Calu3 (cell line): ENCODE results near the gene IRX3. TPM values are rescaled to one million over a fixed set of nuclear protein-coding genes. Genes with fewer than 3 reads are reported as not detected.

ENCODE experiments used
- BruUV-seq: library from RNA; stranded (reverse); fragments of 400-500 nt; replicated peaks from 2 replicates; lab custom pipeline; 2021; lab: Mats Ljungman, UMichigan
- CTCF ChIA-PET: fragments of 300-600 bp; sonication (Branson Sonifier 250); formaldehyde crosslinking; loops from one replicate; lab custom pipeline; 2022; ENCODE audit warnings: antibody characterized with exemption; lab: Charles Lee
- DNase-seq: peaks from one replicate; pipeline ENCODE4 v3.0.0; 2022
- H3K27ac Mint-ChIP-seq: one replicate; pipeline ENCODE4 v1.8.0; 2022; ENCODE audit warnings: mixed read lengths; ENCODE audit not compliant: unreplicated experiment
- H3K27me3 Mint-ChIP-seq: one replicate; pipeline ENCODE4 v1.8.0; 2022; ENCODE audit warnings: mixed read lengths; ENCODE audit not compliant: unreplicated experiment
- H3K36me3 Mint-ChIP-seq: one replicate; pipeline ENCODE4 v1.8.0; 2022; ENCODE audit warnings: mild to moderate bottlenecking, moderate library complexity, mixed read lengths; ENCODE audit not compliant: insufficient read depth, unreplicated experiment
- H3K4me1 Mint-ChIP-seq: one replicate; pipeline ENCODE4 v1.8.0; 2022; ENCODE audit warnings: mild to moderate bottlenecking, low read depth, mixed read lengths; ENCODE audit not compliant: unreplicated experiment
- H3K4me3 Mint-ChIP-seq: one replicate; pipeline ENCODE4 v1.8.0; 2022; ENCODE audit warnings: mild to moderate bottlenecking, low read depth, moderate library complexity, mixed read lengths; ENCODE audit not compliant: unreplicated experiment
- H3K9me3 Mint-ChIP-seq: one replicate; pipeline ENCODE4 v1.8.0; 2022; ENCODE audit warnings: low read depth, mixed read lengths; ENCODE audit not compliant: unreplicated experiment
- intact Hi-C: fragments of 100-400 bp; cut with micrococcal nuclease; formaldehyde crosslinking; loops from one replicate; pipeline ENCODE4 v1.10.0; 2022; ENCODE audit not compliant: unreplicated experiment
- total RNA-seq: library from RNA; stranded (reverse); gene quantifications from 2 replicates; pipeline ENCODE4 v1.2.3, GENCODE V29; 2022
- TF ChIP-seq, protein P1 (sequence below): fragments of 200-600 bp; IDR thresholded peaks from one replicate; pipeline ENCODE4 v1.8.0; 2022; ENCODE audit warnings: antibody characterized with exemption; ENCODE audit not compliant: unreplicated experiment

The IRX3 gene
- total RNA-seq, 1 experiment from 2014 or later = 5.7 TPM

DNA sequence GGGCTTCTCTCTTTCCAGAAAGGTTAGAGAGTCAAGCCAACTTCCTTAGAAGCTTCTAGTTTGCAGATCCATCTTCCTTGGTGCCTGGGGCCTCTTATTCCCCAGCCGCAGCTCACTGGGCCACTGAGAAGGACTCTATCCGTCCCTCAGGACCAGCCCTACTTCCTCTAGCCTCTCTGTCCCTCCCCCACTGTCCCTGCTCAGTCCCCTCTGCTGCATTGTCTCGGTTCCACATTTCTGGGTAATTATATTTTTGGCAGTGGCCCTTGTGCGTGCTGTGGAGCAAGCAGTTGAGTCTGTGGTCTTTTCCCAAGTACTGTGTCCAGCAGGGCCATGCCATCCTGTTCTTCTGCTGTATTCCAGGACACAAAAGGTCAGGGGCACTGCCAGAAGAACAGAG is 17.8 kb downstream of the IRX3 start:
- CTCF ChIA-PET = no interaction called here
- no peaks in the 10 kb centered on the region for H3K4me1 Mint-ChIP-seq
- no peak overlapping the region for H3K4me3 Mint-ChIP-seq
- peaks cover 34% of the 10 kb centered on the region for H3K27me3 Mint-ChIP-seq
- TF ChIP-seq, protein P1, sequence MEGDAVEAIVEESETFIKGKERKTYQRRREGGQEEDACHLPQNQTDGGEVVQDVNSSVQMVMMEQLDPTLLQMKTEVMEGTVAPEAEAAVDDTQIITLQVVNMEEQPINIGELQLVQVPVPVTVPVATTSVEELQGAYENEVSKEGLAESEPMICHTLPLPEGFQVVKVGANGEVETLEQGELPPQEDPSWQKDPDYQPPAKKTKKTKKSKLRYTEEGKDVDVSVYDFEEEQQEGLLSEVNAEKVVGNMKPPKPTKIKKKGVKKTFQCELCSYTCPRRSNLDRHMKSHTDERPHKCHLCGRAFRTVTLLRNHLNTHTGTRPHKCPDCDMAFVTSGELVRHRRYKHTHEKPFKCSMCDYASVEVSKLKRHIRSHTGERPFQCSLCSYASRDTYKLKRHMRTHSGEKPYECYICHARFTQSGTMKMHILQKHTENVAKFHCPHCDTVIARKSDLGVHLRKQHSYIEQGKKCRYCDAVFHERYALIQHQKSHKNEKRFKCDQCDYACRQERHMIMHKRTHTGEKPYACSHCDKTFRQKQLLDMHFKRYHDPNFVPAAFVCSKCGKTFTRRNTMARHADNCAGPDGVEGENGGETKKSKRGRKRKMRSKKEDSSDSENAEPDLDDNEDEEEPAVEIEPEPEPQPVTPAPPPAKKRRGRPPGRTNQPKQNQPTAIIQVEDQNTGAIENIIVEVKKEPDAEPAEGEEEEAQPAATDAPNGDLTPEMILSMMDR = no peak
- no TSS peak for BruUV-seq
- DNase-seq = no peak
- H3K9me3 Mint-ChIP-seq = peaks cover 2% of the 10 kb centered on the region
- no peak overlapping the region for H3K27ac Mint-ChIP-seq
- intact Hi-C loops = no loop called here
- H3K36me3 Mint-ChIP-seq = no peaks in the 10 kb centered on the region

DNA sequence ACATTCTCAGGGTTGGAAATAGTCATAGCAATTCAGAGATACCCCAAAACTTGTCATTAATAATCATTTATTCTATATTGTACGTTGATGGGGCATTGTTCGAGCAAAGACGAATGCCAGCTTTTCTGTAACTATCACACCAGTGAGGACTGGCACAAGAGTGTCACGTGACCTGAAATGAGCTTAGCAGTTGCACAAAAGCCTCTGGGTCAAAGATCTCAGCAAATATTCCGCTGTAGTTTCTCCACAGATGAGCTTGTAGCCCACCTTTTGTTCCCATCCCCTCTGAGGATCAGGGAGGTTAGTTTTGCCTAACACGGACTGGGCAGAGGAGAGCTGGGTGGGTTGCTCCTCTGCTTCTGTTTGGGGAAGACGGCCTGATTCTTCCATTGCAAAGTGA is 18.2 kb downstream of the IRX3 start:
- Mint-ChIP-seq H3K27me3 (peaks cover 39% of the 10 kb centered on the region), H3K4me1 (no peaks in the 10 kb centered on the region), H3K36me3 (no peaks in the 10 kb centered on the region), H3K9me3 (peaks cover 2% of the 10 kb centered on the region), H3K27ac (no peak overlapping the region), H3K4me3 (no peak overlapping the region)
- DNase-seq = no peak
- TF ChIP-seq, protein P1 = no peak
- no TSS peak for BruUV-seq
- CTCF ChIA-PET = no interaction called here
- intact Hi-C loops = no loop called here

DNA sequence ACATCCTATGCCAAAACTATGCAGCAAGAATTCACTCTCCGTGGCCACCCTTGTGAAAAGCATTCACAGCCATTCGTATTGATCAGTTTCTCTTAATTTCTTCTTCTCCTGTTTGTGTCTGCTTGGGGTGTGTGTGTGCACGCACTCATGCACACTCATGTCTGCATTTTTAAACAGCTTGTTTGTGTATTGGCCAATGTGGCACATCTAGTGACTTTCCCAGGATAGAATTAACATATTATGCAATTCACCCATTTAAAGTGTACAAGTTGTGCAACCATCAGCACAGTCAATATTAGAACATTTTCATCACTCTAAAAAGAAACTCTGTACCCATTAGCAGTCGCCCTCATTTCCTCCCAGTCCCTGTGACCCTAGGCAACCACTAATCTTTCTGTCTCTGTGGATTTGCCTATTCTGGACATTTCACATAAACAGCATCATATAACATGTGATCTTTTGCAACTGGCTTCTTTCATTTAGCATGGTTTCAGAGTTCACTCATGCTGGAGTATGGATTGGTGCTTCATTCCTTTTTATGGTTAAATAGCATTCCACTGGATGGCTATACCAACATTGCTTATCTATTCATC is 20.1 kb downstream of the IRX3 start:
- no peak for DNase-seq
- Mint-ChIP-seq H3K27ac (no peak overlapping the region), H3K36me3 (no peaks in the 10 kb centered on the region), H3K4me1 (no peaks in the 10 kb centered on the region), H3K9me3 (peaks cover 2% of the 10 kb centered on the region), H3K27me3 (peaks cover 57% of the 10 kb centered on the region), H3K4me3 (no peak overlapping the region)
- BruUV-seq = no TSS peak
- CTCF ChIA-PET = no interaction called here
- intact Hi-C loops = no loop called here
- TF ChIP-seq, protein P1 = no peak

DNA sequence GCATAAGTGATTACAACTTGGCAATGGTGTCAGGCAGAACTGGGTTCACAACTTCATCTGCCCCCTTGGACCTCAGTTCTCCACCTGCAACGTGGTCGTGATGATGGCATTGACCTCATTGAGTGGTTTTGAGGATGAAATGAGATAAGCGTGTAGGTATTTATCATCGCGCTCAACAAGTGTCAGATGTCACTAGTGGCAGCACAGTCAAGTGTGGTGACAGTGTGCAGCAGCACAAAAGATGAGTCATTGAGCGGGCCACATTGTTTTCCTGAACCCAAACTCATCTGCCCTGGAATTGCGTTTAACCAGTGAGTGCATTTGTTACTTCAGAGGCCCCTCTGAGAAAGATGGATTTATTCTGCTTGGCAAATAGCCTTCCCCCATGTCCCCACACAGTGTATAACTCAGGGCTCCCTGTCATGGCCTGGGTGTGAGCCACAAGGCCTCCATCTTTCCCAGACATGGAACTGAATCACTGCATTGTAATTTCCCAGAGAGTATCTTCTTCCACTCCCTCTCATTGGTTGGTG is 20.9 kb downstream of the IRX3 start:
- intact Hi-C loops = no loop called here
- CTCF ChIA-PET = no interaction called here
- no TSS peak for BruUV-seq
- Mint-ChIP-seq H3K27me3 (peaks cover 60% of the 10 kb centered on the region), H3K27ac (no peak overlapping the region), H3K9me3 (peaks cover 2% of the 10 kb centered on the region), H3K36me3 (no peaks in the 10 kb centered on the region), H3K4me1 (no peaks in the 10 kb centered on the region), H3K4me3 (no peak overlapping the region)
- no peak for DNase-seq
- TF ChIP-seq, protein P1 = no peak
